ENCODE data around the gene KDM6A. TPM values are rescaled to one million over a fixed set of nuclear protein-coding genes. Genes with fewer than 3 reads are reported as not detected.

The KDM6A gene
- total RNA-seq, 1 experiment from 2014 or later, result 42.8 TPM

GRCh38 chrX:44945736-44946135, 72.7 kb downstream of the KDM6A start:
- Mint-ChIP-seq H3K27me3 (ENCODE audit: low read depth) (no peaks in the 10 kb centered on the region), H3K36me3 (ENCODE audit: insufficient read depth in 1 of 3, low read depth in 3 of 3) (peaks cover 0 to 11% (median 11%) of the 10 kb centered on the region in 3 experiments; a peak in 4 of 7 replicates), H3K4me3 (no peak overlapping the region), H3K27ac (no peak overlapping the region), H3K4me1 (peaks cover 13 to 34% of the 10 kb centered on the region in 2 experiments), H3K9me3 (peaks cover 52 to 65% of the 10 kb centered on the region in 2 experiments)
- no peaks in the 10 kb centered on the region for H3K79me1 ChIP-seq (ENCODE audit: insufficient read depth, low read depth, low read length, poor library complexity, severe bottlenecking)
- no peak overlapping the region for H3K56ac ChIP-seq (ENCODE audit: insufficient read length, low read depth, low read length)
- H3K9ac ChIP-seq (ENCODE audit: extremely low read depth, insufficient read length, low read length), result no peak overlapping the region
- no peak overlapping the region for H4K5ac ChIP-seq (ENCODE audit: insufficient read length, low read depth, low read length)
- no peaks in the 10 kb centered on the region for H4K20me1 ChIP-seq (ENCODE audit: control insufficient read depth, insufficient read depth, insufficient read length)
- no peak overlapping the region for H2BK15ac ChIP-seq (ENCODE audit: low read depth, low read length)
- no peak overlapping the region for H3T11ph ChIP-seq (ENCODE audit: low read length)
- H2BK12ac ChIP-seq (ENCODE audit: insufficient read length, low read depth, low read length), result no peak overlapping the region
- no peak overlapping the region for H2BK5ac ChIP-seq (ENCODE audit: insufficient read length, low read length)
- no peak overlapping the region for H2AK5ac ChIP-seq (ENCODE audit: insufficient read length, low read length)
- no peak overlapping the region for H3K18ac ChIP-seq (ENCODE audit: insufficient read length, low read depth, low read length)
- H2AFZ ChIP-seq (ENCODE audit: low read length), result no peak overlapping the region
- H4K91ac ChIP-seq (ENCODE audit: insufficient read length, low read depth, low read length), result no peak overlapping the region
- no peak overlapping the region for H3K27ac ChIP-seq (ENCODE audit: insufficient read length, low read depth, low read length)
- H2BK120ac ChIP-seq (ENCODE audit: low read depth, low read length, poor library complexity, severe bottlenecking), result no peak overlapping the region
- H2BK20ac ChIP-seq (ENCODE audit: low read depth, low read length, poor library complexity, severe bottlenecking), result no peak overlapping the region
- no peak overlapping the region for H4K8ac ChIP-seq (replicated peaks; ENCODE audit: insufficient read length, low read depth, low read length)
- no peaks in the 10 kb centered on the region for H3K27me3 ChIP-seq (ENCODE audit: insufficient read depth, low read length)
- DNase-seq, result no peak
- no peak overlapping the region for H3K23ac ChIP-seq (ENCODE audit: insufficient read length, low read depth, low read length)
- no peaks in the 10 kb centered on the region; the same call in 1 of the 2 replicates for H3K79me2 ChIP-seq (ENCODE audit: insufficient read depth, low read length)
- H3K4ac ChIP-seq (ENCODE audit: low read depth, low read length), result no peak overlapping the region
- no CpG with 5 or more reads among the region's 4 CpGs for WGBS (ENCODE audit: extremely low coverage, insufficient read length, low lambda C conversion rate)
- no peak overlapping the region for H3K14ac ChIP-seq (ENCODE audit: insufficient read depth, low read length)
- TF ChIP-seq CTCF (conservative IDR thresholded peaks at IDR 0.05), result peak; percentile 53
- peaks cover 8% of the 10 kb centered on the region for H3K9me3 ChIP-seq (ENCODE audit: control insufficient read depth, low read depth, low read length)
- H3K23me2 ChIP-seq (ENCODE audit: insufficient read length, low read depth, low read length, poor library complexity, severe bottlenecking), result no peaks in the 10 kb centered on the region
- peaks cover 2% of the 10 kb centered on the region; the same call in 1 of the 2 replicates for H3K4me1 ChIP-seq (ENCODE audit: insufficient read depth, low read length)
- no peak overlapping the region for H3K4me2 ChIP-seq (ENCODE audit: insufficient read depth, insufficient read length, low read length)
